Measurements from ENCODE around the gene CDNF.

Gene CDNF

GRCh38 chr10:14784459-14785055, 53.3 kb downstream of the CDNF start:
- DNase-seq = no peak

- DNase-seq = peak; percentile 14
Observed at GRCh38 chr10:14782691-14783363, 55.0 kb downstream of the CDNF start.

- DNase-seq = no peak
Observed at GRCh38 chr10:14781763-14782162, 56.1 kb downstream of the CDNF start.

GRCh38 chr10:14779001-14779651, 58.7 kb downstream of the CDNF start:
- DNase-seq = no peak

GRCh38 chr10:14776546-14776945, 61.3 kb downstream of the CDNF start:
- DNase-seq = no peak

GRCh38 chr10:14775656-14776055, 62.2 kb downstream of the CDNF start:
- DNase-seq = no peak

GRCh38 chr10:14774797-14775196, 63.0 kb downstream of the CDNF start, which contains the start of gene FAM107B:
FAM107B (minus strand) TSS chr10:14774897; CDS start chr10:14774663, 234 bp downstream.
- DNase-seq = no peak

- no peak for DNase-seq
Observed at GRCh38 chr10:14774214-14774580, 63.6 kb downstream of the CDNF start.

- no peak for DNase-seq
Observed at GRCh38 chr10:14773551-14774213, 64.2 kb downstream of the CDNF start.

- no peak for DNase-seq
Observed at GRCh38 chr10:14772399-14772798, 65.4 kb downstream of the CDNF start.

- no peak for DNase-seq
Observed at GRCh38 chr10:14770927-14771326, 66.9 kb downstream of the CDNF start.

All from activated CD4-positive, alpha-beta T cell treated with anti-CD3 and anti-CD28 coated beads, Interleukin-2, amount 50 U/mL, for 16 hours (primary cell).